GM12891 (cell line): Measurements from ENCODE around the gene ERICH2.

Experiments
- DNase-seq: peaks from one replicate; pipeline ENCODE4 v3.0.0; 2011; ENCODE audit warnings: low spot score; ENCODE audit not compliant: insufficient read length
- FAIRE-seq: peaks from 2 replicates; lab custom pipeline; 2011; peaks lifted over from hg19 to GRCh38; lab: Jason Lieb, UNC
- PAX5 ChIP-seq: IDR thresholded peaks from 2 replicates; pipeline ENCODE4 v1.6.1; 2011; ENCODE audit warnings: low read length, moderate library complexity, mild to moderate bottlenecking; ENCODE audit not compliant: insufficient read depth, severe bottlenecking
- POLR2A ChIP-seq: IDR thresholded peaks from 2 replicates; pipeline ENCODE4 v1.6.1; 2011; ENCODE audit warnings: low read depth, low read length, control low read depth
- POLR2AphosphoS5 ChIP-seq: IDR thresholded peaks from 2 replicates; pipeline ENCODE4 v1.6.1; 2011; ENCODE audit warnings: low read depth, low read length, control low read depth
- POU2F2 ChIP-seq: IDR thresholded peaks from 2 replicates; pipeline ENCODE4 v1.6.1; 2011; ENCODE audit warnings: low read depth, mild to moderate bottlenecking, control low read depth, low read length, moderate library complexity
- SPI1 ChIP-seq: IDR thresholded peaks from 2 replicates; pipeline ENCODE4 v1.6.1; 2011; ENCODE audit warnings: low read depth, low read length, control low read depth
- TAF1 ChIP-seq: IDR thresholded peaks from 2 replicates; pipeline ENCODE4 v1.6.1; 2011; ENCODE audit warnings: low read depth, low read length, control low read depth

The ERICH2 gene

DNA sequence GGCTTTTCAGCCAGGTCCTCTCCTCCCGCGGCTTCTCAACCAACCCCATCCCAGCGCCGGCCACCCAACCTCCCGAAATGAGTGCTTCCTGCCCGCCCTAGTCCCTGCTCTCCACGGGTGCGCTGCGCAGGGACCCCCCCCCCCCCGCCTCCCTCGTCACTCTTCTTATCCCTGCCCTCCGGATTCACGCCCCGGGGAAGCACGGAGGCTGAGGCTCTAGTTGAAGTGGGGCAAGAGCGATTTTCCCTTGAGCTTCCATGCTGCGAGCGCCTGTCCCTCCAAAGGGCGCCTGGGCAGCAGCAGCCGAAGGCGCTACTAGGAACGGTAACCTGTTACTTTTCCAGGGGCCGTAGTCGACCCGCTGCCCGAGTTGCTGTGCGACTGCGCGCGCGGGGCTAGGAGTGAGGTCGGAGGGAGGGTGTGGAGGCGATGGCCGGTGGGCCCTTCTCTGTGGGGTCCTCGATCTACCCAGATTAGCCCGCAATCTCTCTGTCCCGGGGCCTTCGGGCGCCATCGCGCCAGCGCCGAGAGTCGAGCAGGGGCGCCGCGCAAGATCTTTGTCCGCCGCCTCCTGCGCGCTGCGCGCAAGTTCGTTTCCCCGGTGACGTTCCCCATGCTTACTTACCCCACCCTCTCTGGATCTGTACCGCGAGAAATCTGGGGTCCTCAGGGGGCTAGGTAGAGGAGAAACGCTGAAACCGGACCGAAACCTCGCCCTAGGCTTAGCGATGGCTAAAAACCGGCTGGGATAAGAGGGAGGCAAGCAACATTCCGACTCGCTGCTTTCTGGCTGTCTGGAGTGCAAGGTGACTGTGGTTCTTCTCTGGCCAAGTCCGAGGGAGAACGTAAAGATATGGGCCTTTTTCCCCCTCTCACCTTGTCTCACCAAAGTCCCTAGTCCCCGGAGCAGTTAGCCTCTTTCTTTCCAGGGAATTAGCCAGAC lies 47.2 kb downstream of the ERICH2 start:
- no peak for TF ChIP-seq POLR2A
- no peak for TF ChIP-seq POLR2AphosphoS5
- no peak for TF ChIP-seq POU2F2
- no peak for TF ChIP-seq PAX5
- TF ChIP-seq TAF1 = no peak
- TF ChIP-seq SPI1 = no peak
- no peak for DNase-seq
- FAIRE-seq = peak; percentile 47

DNA sequence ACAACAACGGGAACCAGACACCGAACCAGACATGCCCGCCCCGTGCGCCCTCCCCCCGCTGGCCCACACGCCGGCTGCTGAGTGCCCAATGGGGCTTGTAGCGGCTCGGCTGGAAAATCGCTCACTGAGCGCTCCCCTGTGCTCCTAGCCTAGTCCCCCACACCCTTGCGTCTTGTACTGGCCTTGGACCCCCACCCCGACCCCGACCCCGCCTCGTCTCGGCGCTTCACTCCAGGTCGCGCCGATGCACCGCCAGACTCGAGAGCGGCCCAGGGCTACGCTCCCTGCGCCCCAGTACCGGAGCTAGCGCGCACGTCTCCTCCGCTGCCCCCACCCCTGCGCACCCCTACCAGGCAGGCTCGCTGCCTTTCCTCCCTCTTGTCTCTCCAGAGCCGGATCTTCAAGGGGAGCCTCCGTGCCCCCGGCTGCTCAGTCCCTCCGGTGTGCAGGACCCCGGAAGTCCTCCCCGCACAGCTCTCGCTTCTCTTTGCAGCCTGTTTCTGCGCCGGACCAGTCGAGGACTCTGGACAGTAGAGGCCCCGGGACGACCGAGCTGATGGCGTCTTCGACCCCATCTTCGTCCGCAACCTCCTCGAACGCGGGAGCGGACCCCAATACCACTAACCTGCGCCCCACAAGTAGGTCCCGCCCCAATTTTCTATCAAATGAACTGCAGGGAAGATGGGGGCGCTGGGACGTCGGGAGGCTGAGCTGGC lies 48.0 kb downstream of the ERICH2 start:
- TF ChIP-seq POU2F2 (no peak), PAX5 (no peak), TAF1 (no peak), POLR2A (no peak), SPI1 (no peak), POLR2AphosphoS5 (no peak)
- FAIRE-seq (no peak), DNase-seq (no peak)

DNA sequence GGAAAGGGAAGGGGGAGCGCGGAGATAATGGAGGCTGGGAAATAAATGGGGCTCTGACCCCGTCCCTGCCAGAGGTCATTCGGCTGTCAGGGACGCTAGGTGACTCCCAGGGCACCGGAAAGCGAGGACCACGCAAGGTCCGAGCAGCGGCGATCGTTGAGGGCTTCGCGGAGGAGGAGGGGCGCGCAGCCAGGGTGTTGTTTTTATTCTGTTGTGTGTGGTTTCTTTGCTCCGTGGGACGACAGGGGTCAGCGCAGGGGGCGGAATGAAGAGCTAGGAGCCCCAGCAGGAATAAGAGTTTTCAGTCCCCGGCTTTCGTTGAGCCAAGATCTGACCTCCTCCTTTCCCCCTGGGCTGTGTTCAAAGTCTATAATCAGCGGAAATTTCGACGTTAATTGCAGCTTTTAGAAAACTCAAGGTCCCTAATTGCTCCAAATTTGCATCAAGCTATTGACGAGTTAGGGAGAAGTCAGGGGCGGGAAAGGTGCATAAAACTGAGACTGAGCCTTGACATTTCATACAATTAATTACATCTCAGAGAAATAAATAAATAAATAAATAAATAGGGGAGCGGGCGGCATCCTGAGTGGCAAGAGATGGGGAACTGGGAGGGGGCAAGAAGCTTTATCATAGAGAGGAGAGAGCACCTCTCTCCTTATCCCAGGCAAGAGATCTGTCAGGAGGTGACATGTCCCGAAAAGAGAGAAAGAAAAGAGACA lies 48.7 kb downstream of the ERICH2 start:
- no peak for TF ChIP-seq TAF1
- no peak for TF ChIP-seq POLR2AphosphoS5
- no peak for TF ChIP-seq SPI1
- no peak for TF ChIP-seq POLR2A
- no peak for TF ChIP-seq PAX5
- TF ChIP-seq POU2F2 = no peak
- FAIRE-seq (no peak), DNase-seq (no peak)

DNA sequence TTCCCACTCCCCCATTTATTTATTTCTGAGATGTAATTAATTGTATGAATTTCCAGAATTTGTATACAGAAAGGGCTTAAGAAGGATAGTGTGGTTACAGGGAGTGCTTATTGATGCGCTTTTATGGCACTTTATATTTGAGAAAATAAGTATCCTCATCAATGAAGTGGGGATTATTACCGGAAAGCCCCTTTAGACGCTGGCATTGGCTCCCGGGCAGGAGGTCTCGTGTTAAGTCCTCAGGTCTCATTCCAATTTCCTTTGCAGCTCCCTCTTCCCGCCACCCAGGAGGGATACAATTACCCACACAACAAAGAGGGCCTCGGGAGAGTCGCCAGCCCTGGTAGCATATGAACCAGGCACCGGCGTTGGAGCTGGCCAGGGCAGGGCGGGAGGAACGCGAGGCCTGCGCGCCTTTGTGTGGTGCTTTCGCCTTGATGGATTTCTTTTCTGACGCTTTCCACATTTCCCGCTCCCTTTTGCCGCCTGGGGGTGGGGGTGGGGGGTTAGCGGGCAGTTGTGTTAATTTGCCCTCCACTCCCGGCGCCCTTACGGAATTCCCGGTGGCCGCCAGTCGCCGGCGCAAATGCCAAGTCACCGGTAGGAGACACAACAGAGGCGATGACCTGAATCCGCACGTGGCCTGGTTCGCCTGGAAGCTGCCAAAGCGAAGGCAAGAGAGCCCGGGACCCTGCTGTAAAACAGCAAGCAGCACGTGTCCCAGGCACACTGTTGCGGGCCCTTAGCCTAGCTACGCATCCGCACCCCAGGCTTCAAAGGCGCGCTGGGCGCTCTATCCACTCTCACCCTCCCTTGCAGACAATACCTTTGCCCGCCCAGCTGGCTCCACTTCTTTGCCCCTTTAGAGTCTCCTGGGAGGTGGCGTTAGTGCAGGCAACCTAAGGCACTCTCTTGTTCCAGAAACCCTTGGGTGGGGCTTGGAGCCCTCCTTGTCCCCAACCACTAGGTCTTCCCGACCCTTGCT lies 49.8 kb downstream of the ERICH2 start:
- no peak for DNase-seq
- no peak for FAIRE-seq
- no peak for TF ChIP-seq TAF1
- TF ChIP-seq POLR2AphosphoS5 = no peak
- TF ChIP-seq POLR2A = no peak
- no peak for TF ChIP-seq POU2F2
- TF ChIP-seq PAX5 = no peak
- no peak for TF ChIP-seq SPI1

DNA sequence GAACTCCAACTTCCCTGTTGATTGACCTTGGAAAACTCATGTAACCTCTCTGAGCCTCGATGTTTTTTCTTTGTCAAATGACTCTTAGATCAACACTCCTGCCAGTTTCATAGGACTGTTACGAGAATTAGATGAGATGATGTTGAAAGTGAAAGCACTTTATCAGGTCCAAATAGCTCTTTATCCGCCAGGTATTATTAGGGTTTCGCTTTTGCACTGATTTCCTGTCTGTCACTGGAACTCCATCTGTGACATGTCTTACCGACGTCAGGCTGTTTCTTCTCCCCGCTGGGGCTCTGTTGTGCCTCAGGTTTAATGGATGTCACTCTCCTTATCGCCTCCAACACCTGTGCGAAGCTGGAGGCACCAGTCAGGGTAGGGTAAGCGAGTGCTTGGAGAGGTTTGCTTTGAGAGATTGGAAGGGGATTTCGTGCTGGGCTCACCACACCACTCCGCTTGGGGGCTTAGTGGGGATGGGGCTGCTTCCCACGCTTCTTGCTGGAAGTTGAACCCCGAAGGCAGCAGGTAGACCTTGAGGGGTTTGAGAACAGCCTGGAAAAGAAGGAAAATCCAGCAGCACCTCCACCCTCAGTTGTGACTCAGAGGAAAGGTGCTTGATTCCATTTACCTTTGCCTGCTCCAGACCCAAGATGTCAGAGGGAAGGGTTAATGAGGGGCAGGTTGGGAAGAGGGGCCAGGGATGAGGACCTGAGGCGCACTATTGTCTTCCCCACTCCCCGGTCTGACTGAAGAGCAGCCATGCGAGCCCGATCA lies 50.8 kb downstream of the ERICH2 start:
- no peak for DNase-seq

DNA sequence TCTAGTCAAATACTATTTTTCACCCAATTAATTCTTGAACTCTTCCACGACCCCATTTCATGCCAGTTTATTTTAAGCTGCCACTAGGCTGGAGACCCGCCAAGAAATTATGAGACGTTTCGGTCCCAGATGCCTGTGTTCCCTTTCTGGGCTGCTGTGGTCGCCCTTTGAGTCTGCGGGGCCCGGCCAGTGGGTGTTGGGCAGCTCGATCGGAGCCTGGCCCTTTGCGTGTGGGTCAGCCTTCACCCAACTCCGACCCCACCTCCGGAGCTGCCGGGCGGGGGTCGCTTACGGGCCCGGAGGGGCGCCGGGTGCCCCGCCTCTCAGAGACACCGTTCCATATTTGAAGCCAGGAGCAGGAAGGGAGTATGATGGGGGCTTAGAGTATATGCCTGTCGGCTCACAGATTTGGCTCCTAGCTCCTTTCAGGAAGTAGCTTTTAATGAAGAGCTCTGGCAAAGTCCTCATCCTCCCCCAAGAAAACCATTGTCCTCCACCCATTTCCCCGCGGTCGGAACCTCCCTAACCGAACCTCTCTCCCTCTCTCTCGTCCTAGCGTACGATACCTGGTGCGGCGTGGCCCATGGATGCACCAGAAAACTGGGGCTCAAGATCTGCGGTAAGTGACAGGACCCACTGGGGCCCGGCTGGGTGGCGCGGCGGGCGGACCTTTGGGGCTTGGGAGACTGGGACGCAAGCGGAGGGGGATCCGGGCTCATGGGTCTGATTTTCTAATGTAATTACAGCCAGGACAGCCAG lies 51.5 kb downstream of the ERICH2 start:
- DNase-seq = no peak
- FAIRE-seq = no peak

More for the DNA sequence above, 50.8 kb downstream of the ERICH2 start:
- peak; percentile 52 for FAIRE-seq
- TF ChIP-seq PAX5 = no peak
- TF ChIP-seq TAF1 = no peak
- no peak for TF ChIP-seq POLR2A
- TF ChIP-seq POU2F2 = no peak

DNA sequence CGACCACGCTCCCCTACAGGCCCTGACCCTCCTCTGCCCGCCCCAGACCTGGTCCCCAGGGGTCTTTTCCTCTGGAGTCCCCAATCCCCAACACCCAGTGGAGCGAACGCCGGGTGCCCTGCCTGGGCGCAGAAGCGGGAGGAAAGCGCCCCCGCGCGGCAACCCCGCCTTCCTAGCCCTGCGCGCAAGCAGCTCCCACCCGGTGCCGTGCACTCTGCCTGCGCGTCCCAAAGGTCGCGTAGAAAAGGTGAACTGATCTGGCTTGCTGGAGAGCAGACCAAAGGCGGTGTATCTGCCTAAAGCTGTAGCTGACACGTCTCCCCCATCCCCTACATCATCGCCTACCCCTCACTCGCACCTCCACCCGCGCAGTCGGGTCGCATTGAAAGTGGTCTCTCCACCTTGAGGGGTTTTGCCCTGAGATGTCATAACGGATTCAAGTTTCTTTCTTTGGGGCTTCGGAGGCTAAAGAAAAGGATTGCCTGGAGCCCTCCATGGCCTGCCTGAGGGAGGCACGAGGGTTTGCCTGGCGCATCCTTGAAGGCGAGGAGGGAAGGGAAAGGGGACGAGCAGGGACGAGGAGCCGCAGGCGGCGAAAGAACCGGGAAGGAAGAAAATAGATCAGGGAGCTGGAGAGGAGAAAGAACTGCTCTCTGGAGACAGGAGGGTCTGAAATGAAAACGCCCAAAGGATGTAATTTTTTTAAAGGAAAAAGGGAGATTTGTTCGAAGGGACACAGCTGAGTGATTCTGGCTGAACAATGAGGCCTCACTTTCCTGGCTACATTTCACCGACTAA lies 52.3 kb downstream of the ERICH2 start:
- TF ChIP-seq POU2F2 = no peak
- no peak for TF ChIP-seq POLR2A
- TF ChIP-seq SPI1 = no peak
- TF ChIP-seq PAX5 = no peak
- TF ChIP-seq POLR2AphosphoS5 = no peak
- no peak for TF ChIP-seq TAF1
- DNase-seq (no peak), FAIRE-seq (peak; percentile 57)

More for the DNA sequence above, 51.5 kb downstream of the ERICH2 start:
- TF ChIP-seq PAX5 = no peak
